Cerebellar cortex (tissue), 1 donor: ENCODE data around the gene ADCY2.

Experiments used
- DNase-seq: peaks from one replicate; pipeline ENCODE4 v3.0.0-alpha.2; 2015; ENCODE audit warnings: low spot score

The ADCY2 gene

GRCh38 chr5:7395947-7396712 lies at the start of gene ADCY2:
Gene ADCY2, plus strand, starts transcription at chr5:7396138. Its CDS starts 159 bp downstream, at chr5:7396297.
- no peak for DNase-seq

- no peak for DNase-seq
These were observed 48.6 kb upstream of the ADCY2 start for GRCh38 chr5:7347377-7347776.

GRCh38 chr5:7348168-7348854 lies 47.6 kb upstream of the ADCY2 start:
- peak; percentile 1 for DNase-seq

GRCh38 chr5:7361593-7361992 lies 34.3 kb upstream of the ADCY2 start:
- DNase-seq = no peak

- no peak for DNase-seq
These were observed 32.8 kb upstream of the ADCY2 start for GRCh38 chr5:7363067-7363677.

- DNase-seq = no peak
These were observed 31.6 kb upstream of the ADCY2 start for GRCh38 chr5:7364226-7364875.

GRCh38 chr5:7367780-7368179 lies 28.2 kb upstream of the ADCY2 start:
- DNase-seq = no peak

- no peak for DNase-seq
These were observed 23.5 kb upstream of the ADCY2 start for GRCh38 chr5:7372399-7372798.

GRCh38 chr5:7374186-7374585 lies 21.8 kb upstream of the ADCY2 start:
- DNase-seq = no peak

GRCh38 chr5:7375457-7375856 lies 20.5 kb upstream of the ADCY2 start:
- no peak for DNase-seq

GRCh38 chr5:7376871-7377270 lies 19.1 kb upstream of the ADCY2 start:
- no peak for DNase-seq

- no peak for DNase-seq
These were observed 18.2 kb upstream of the ADCY2 start for GRCh38 chr5:7377761-7378160.

- DNase-seq = no peak
These were observed 13.3 kb upstream of the ADCY2 start for GRCh38 chr5:7382588-7382987.

- no peak for DNase-seq
These were observed 10.3 kb upstream of the ADCY2 start for GRCh38 chr5:7385681-7386080.

- no peak for DNase-seq
These were observed 7.4 kb upstream of the ADCY2 start for GRCh38 chr5:7388553-7388952.

- no peak for DNase-seq
These were observed 4.7 kb upstream of the ADCY2 start for GRCh38 chr5:7391215-7391614.

GRCh38 chr5:7391814-7392692 lies 3.9 kb upstream of the ADCY2 start:
- DNase-seq = peak; percentile 45

- DNase-seq = no peak
These were observed 3.3 kb upstream of the ADCY2 start for GRCh38 chr5:7392693-7393024.

GRCh38 chr5:7393921-7394799 lies 1.8 kb upstream of the ADCY2 start:
- no peak for DNase-seq

- no peak for DNase-seq
These were observed 978 bp upstream of the ADCY2 start for GRCh38 chr5:7394889-7395431.
